Osteoblast (primary cell): ENCODE data around the gene PLIN5. TPM values are rescaled to one million over a fixed set of nuclear protein-coding genes. Genes with fewer than 3 reads are reported as not detected.
A peak's percentile ranks its signal among the peaks of the same experiment; 100 is the strongest.

Experiments used
- DNase-seq: peaks from one replicate; pipeline ENCODE4 v3.0.0; 2011; ENCODE audit warnings: low spot score, mixed read lengths; ENCODE audit not compliant: insufficient read length; ENCODE audit errors: missing footprints
- H2AFZ ChIP-seq: 2 replicates; pipeline ENCODE4 v1.6.0; 2011; ENCODE audit warnings: mild to moderate bottlenecking, low read length
- H3K27ac ChIP-seq: 2 replicates; pipeline ENCODE4 v1.5.1; 2011; ENCODE audit warnings: mild to moderate bottlenecking, low read depth, low read length, moderate library complexity
- H3K27me3 ChIP-seq: 2 replicates; pipeline ENCODE4 v1.6.0; 2012; ENCODE audit warnings: mild to moderate bottlenecking, control low read depth, inconsistent platforms, low read length, moderate library complexity; ENCODE audit not compliant: insufficient read depth
- H3K36me3 ChIP-seq: 2 replicates; pipeline ENCODE4 v1.5.1; 2011; ENCODE audit warnings: mild to moderate bottlenecking, low read length, control low read depth, moderate library complexity; ENCODE audit not compliant: insufficient read depth
- H3K4me1 ChIP-seq: 2 replicates; pipeline ENCODE4 v1.5.1; 2011; ENCODE audit warnings: mild to moderate bottlenecking, low read length, control low read depth, moderate library complexity; ENCODE audit not compliant: insufficient read depth
- H3K4me2 ChIP-seq: 2 replicates; pipeline ENCODE4 v1.6.0; 2011; ENCODE audit warnings: mild to moderate bottlenecking, low read length; ENCODE audit not compliant: insufficient read depth
- H3K4me3 ChIP-seq: fragments of 200-600 bp; sonication (generic); 3 replicates; pipeline ENCODE4 v1.5.1; 2012; ENCODE audit warnings: mild to moderate bottlenecking, low read length, inconsistent platforms; ENCODE audit not compliant: insufficient read depth
- H3K79me2 ChIP-seq: 2 replicates; pipeline ENCODE4 v1.6.0; 2012; ENCODE audit warnings: mild to moderate bottlenecking, low read length, control low read depth, inconsistent platforms; ENCODE audit not compliant: insufficient read depth
- H3K9me3 ChIP-seq: 2 replicates; pipeline ENCODE4 v1.5.1; 2011; ENCODE audit warnings: low read depth, low read length, control low read depth
- H4K20me1 ChIP-seq: 2 replicates; pipeline ENCODE4 v1.6.0; 2012; ENCODE audit warnings: mild to moderate bottlenecking, low read length, control low read depth; ENCODE audit not compliant: insufficient read depth
- CTCF ChIP-seq: IDR thresholded peaks from 2 replicates; pipeline ENCODE4 v1.5.1; 2011; ENCODE audit warnings: mild to moderate bottlenecking, low read depth, low read length, moderate library complexity; ENCODE audit errors: extremely low read depth
- total RNA-seq: library from RNA; depleted of rRNA; stranded (reverse); fragments of >200 nt; gene quantifications from 2 replicates; pipeline ENCODE4 v1.2.3, GENCODE V29; 2012

Gene PLIN5
- total RNA-seq, 1 donor: 0.36 TPM

GRCh38 chr19:4571305-4571917, 36.4 kb upstream of the PLIN5 start:
- peak; percentile 83 for DNase-seq
- Histone ChIP-seq H3K4me2 (no peak overlapping the region), H3K9me3 (no peaks in the 10 kb centered on the region), H3K27me3 (no peaks in the 10 kb centered on the region), H2AFZ (no peak overlapping the region), H3K27ac (no peak overlapping the region), H3K36me3 (no peaks in the 10 kb centered on the region), H3K4me1 (peaks cover 12% of the 10 kb centered on the region), H4K20me1 (no peaks in the 10 kb centered on the region), H3K79me2 (no peaks in the 10 kb centered on the region), H3K4me3 (no peak overlapping the region)
- TF ChIP-seq CTCF: no peak

GRCh38 chr19:4570916-4571304, 35.9 kb upstream of the PLIN5 start:
- Histone ChIP-seq H3K4me2 (no peak overlapping the region), H3K4me3 (no peak overlapping the region), H3K79me2 (no peaks in the 10 kb centered on the region), H3K9me3 (no peaks in the 10 kb centered on the region), H3K4me1 (peaks cover 12% of the 10 kb centered on the region), H3K27ac (no peak overlapping the region), H2AFZ (no peak overlapping the region), H4K20me1 (no peaks in the 10 kb centered on the region), H3K27me3 (no peaks in the 10 kb centered on the region), H3K36me3 (no peaks in the 10 kb centered on the region)
- no peak for DNase-seq
- no peak for TF ChIP-seq CTCF

GRCh38 chr19:4570402-4570801, 35.4 kb upstream of the PLIN5 start:
- H3K4me2 ChIP-seq: no peak overlapping the region
- no peak overlapping the region for H3K4me3 ChIP-seq
- no peaks in the 10 kb centered on the region for H3K27me3 ChIP-seq
- no peak overlapping the region for H3K27ac ChIP-seq
- no peak for TF ChIP-seq CTCF
- H3K79me2 ChIP-seq: no peaks in the 10 kb centered on the region
- no peaks in the 10 kb centered on the region for H3K36me3 ChIP-seq
- peaks cover 7% of the 10 kb centered on the region for H3K4me1 ChIP-seq
- no peak overlapping the region for H2AFZ ChIP-seq
- H4K20me1 ChIP-seq: no peaks in the 10 kb centered on the region
- no peaks in the 10 kb centered on the region for H3K9me3 ChIP-seq
- peak; percentile 41 for DNase-seq

GRCh38 chr19:4568886-4569285, 33.9 kb upstream of the PLIN5 start:
- no peaks in the 10 kb centered on the region for H3K36me3 ChIP-seq
- H3K27ac ChIP-seq: no peak overlapping the region
- H2AFZ ChIP-seq: no peak overlapping the region
- H3K9me3 ChIP-seq: no peaks in the 10 kb centered on the region
- H3K27me3 ChIP-seq: no peaks in the 10 kb centered on the region
- no peaks in the 10 kb centered on the region for H3K79me2 ChIP-seq
- no peak overlapping the region for H3K4me3 ChIP-seq
- no peaks in the 10 kb centered on the region for H4K20me1 ChIP-seq
- H3K4me1 ChIP-seq: no peaks in the 10 kb centered on the region
- no peak for TF ChIP-seq CTCF
- H3K4me2 ChIP-seq: no peak overlapping the region
- DNase-seq: peak; percentile 29
